ENCODE data around the gene BCL2L12. TPM values are rescaled to one million over a fixed set of nuclear protein-coding genes. Genes with fewer than 3 reads are reported as not detected.

Gene BCL2L12
- total RNA-seq, 1 donor, result 4.7 TPM

- DNase-seq (ENCODE audit: low read depth), result peak; percentile 6
- H3K4me3 ChIP-seq (ENCODE audit: low read depth, low read length), result peak overlapping the region; percentile 95
- TF ChIP-seq CTCF (IDR thresholded peaks at IDR 0.05; ENCODE audit: insufficient read depth, low read depth, low read length), result no peak
Measured at GRCh38 chr19:49665036-49665350, 740 bp upstream of the BCL2L12 start.

- no peak for TF ChIP-seq CTCF (IDR thresholded peaks at IDR 0.05; ENCODE audit: insufficient read depth, low read depth, low read length)
- peak overlapping the region; percentile 95 for H3K4me3 ChIP-seq (ENCODE audit: low read depth, low read length)
- DNase-seq (ENCODE audit: low read depth), result no peak
Measured at GRCh38 chr19:49666120-49666444, 349 bp downstream of the BCL2L12 start.

- TF ChIP-seq CTCF (IDR thresholded peaks at IDR 0.05; ENCODE audit: insufficient read depth, low read depth, low read length), result no peak
- no peak for DNase-seq (ENCODE audit: low read depth)
- no peak overlapping the region for H3K4me3 ChIP-seq (ENCODE audit: low read depth, low read length)
Measured at GRCh38 chr19:49667473-49667872, 1.7 kb downstream of the BCL2L12 start.

- no peak overlapping the region for H3K4me3 ChIP-seq (ENCODE audit: low read depth, low read length)
- no peak for TF ChIP-seq CTCF (IDR thresholded peaks at IDR 0.05; ENCODE audit: insufficient read depth, low read depth, low read length)
- DNase-seq (ENCODE audit: low read depth), result no peak
Measured at GRCh38 chr19:49669516-49669915, 3.8 kb downstream of the BCL2L12 start.

- H3K4me3 ChIP-seq (ENCODE audit: low read depth, low read length), result no peak overlapping the region
- TF ChIP-seq CTCF (IDR thresholded peaks at IDR 0.05; ENCODE audit: insufficient read depth, low read depth, low read length), result peak; percentile 91
- DNase-seq (ENCODE audit: low read depth), result peak; percentile 69
Measured at GRCh38 chr19:49672131-49672919, 6.6 kb downstream of the BCL2L12 start.

GRCh38 chr19:49676136-49676783 is 10.5 kb downstream of the BCL2L12 start:
- H3K4me3 ChIP-seq (ENCODE audit: low read depth, low read length), result peak overlapping the region; percentile 58
- DNase-seq (ENCODE audit: low read depth), result peak; percentile 97
- no peak for TF ChIP-seq CTCF (IDR thresholded peaks at IDR 0.05; ENCODE audit: insufficient read depth, low read depth, low read length)
